ENCODE measurements around the gene MAD2L1. TPM values are rescaled to one million over a fixed set of nuclear protein-coding genes. Genes with fewer than 3 reads are reported as not detected.

The MAD2L1 gene
- total RNA-seq, 1 donor, result 2.9 TPM

DNA sequence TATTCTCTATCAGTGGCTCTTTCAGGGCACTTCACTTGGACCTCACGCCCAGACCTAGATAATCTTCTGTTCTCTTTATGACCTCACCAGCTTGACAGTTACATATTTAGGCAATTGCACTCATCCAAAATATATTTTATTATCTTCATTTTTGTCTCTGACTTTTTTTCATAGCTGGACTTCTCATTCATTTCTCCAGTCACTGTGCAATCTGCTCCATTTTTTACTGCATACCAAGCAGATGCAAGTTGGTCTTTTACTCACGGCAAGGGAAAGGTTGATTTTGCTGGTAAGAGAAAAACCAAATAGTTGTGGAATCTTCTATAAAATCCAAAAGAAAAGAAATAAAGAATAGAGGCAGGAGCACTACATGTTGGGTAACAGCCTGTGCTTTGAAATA, 31.7 kb downstream of the MAD2L1 start:
- Histone ChIP-seq H3K4me2 (ENCODE audit: insufficient read depth, low read length) (peak overlapping the region; percentile 28), H3K9me3 (ENCODE audit: low read depth, low read length) (no peaks in the 10 kb centered on the region), H3K27me3 (ENCODE audit: insufficient read depth, low read length) (no peaks in the 10 kb centered on the region), H2AFZ (ENCODE audit: low read length) (peak overlapping the region; percentile 21), H3K4me1 (ENCODE audit: insufficient read depth, low read length) (no peaks in the 10 kb centered on the region), H3K79me2 (ENCODE audit: insufficient read depth, low read length) (no peaks in the 10 kb centered on the region), H3K36me3 (ENCODE audit: insufficient read depth, low read length) (no peaks in the 10 kb centered on the region), H3K4me3 (ENCODE audit: insufficient read depth, low read length) (no peak overlapping the region), H3K27ac (ENCODE audit: low read depth, low read length) (no peak overlapping the region), H4K20me1 (ENCODE audit: insufficient read depth, low read length) (no peaks in the 10 kb centered on the region)
- TF ChIP-seq, protein P1, sequence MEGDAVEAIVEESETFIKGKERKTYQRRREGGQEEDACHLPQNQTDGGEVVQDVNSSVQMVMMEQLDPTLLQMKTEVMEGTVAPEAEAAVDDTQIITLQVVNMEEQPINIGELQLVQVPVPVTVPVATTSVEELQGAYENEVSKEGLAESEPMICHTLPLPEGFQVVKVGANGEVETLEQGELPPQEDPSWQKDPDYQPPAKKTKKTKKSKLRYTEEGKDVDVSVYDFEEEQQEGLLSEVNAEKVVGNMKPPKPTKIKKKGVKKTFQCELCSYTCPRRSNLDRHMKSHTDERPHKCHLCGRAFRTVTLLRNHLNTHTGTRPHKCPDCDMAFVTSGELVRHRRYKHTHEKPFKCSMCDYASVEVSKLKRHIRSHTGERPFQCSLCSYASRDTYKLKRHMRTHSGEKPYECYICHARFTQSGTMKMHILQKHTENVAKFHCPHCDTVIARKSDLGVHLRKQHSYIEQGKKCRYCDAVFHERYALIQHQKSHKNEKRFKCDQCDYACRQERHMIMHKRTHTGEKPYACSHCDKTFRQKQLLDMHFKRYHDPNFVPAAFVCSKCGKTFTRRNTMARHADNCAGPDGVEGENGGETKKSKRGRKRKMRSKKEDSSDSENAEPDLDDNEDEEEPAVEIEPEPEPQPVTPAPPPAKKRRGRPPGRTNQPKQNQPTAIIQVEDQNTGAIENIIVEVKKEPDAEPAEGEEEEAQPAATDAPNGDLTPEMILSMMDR (IDR thresholded peaks at IDR 0.05; ENCODE audit: extremely low read depth, low read depth, low read length), result no peak
- no peak for DNase-seq (ENCODE audit: insufficient read length, low spot score, missing footprints)

DNA sequence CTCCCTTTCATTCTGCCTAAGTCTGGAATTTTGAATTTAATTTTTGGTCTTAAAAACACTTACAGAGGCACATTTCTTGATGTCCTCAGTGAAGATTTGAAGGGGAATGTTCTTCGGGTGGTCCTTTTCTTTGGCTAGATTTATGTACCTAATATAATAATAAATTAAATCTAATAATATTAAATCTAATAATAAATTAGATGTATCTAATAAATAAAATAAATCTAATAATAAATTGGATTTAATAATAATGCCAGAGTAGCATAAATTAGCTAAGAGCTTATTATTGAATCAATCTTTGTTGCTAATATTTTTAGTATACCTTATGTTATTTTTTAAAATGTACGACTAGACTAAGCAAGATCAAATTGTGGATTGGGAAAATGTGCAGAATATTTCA, 39.8 kb downstream of the MAD2L1 start:
- Histone ChIP-seq H3K79me2 (ENCODE audit: insufficient read depth, low read length) (no peaks in the 10 kb centered on the region), H4K20me1 (ENCODE audit: insufficient read depth, low read length) (no peaks in the 10 kb centered on the region), H3K4me2 (ENCODE audit: insufficient read depth, low read length) (no peak overlapping the region), H3K36me3 (ENCODE audit: insufficient read depth, low read length) (no peaks in the 10 kb centered on the region), H2AFZ (ENCODE audit: low read length) (no peak overlapping the region), H3K27me3 (ENCODE audit: insufficient read depth, low read length) (no peaks in the 10 kb centered on the region), H3K4me1 (ENCODE audit: insufficient read depth, low read length) (no peaks in the 10 kb centered on the region), H3K9me3 (ENCODE audit: low read depth, low read length) (no peaks in the 10 kb centered on the region), H3K4me3 (ENCODE audit: insufficient read depth, low read length) (no peak overlapping the region), H3K27ac (ENCODE audit: low read depth, low read length) (no peak overlapping the region)
- no peak for DNase-seq (ENCODE audit: insufficient read length, low spot score, missing footprints)
- TF ChIP-seq, protein P1 (IDR thresholded peaks at IDR 0.05; ENCODE audit: extremely low read depth, low read depth, low read length), result no peak

DNA sequence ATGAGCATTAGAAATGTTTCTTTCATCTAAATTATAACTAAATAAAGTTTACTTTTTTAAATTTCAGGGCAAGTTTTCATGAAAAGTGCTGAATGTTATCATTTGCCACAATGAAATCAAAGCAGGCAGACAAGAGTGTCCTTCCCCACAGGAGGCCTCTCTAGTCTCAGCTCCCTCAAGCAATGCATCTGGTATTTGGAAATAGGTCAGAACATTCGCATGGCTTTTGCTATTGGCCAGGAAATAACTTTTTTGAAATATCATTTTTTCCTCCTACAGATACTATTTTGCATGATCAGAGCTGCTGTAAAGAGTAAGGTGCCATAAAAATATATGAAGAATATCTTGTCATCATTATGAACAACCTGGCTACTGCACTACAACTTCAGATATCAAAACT, 41.1 kb downstream of the MAD2L1 start:
- Histone ChIP-seq H3K27ac (ENCODE audit: low read depth, low read length) (no peak overlapping the region), H4K20me1 (ENCODE audit: insufficient read depth, low read length) (no peaks in the 10 kb centered on the region), H3K4me1 (ENCODE audit: insufficient read depth, low read length) (no peaks in the 10 kb centered on the region), H3K36me3 (ENCODE audit: insufficient read depth, low read length) (no peaks in the 10 kb centered on the region), H3K79me2 (ENCODE audit: insufficient read depth, low read length) (no peaks in the 10 kb centered on the region), H3K4me2 (ENCODE audit: insufficient read depth, low read length) (no peak overlapping the region), H2AFZ (ENCODE audit: low read length) (no peak overlapping the region), H3K27me3 (ENCODE audit: insufficient read depth, low read length) (no peaks in the 10 kb centered on the region), H3K4me3 (ENCODE audit: insufficient read depth, low read length) (no peak overlapping the region), H3K9me3 (ENCODE audit: low read depth, low read length) (no peaks in the 10 kb centered on the region)
- no peak for DNase-seq (ENCODE audit: insufficient read length, low spot score, missing footprints)
- TF ChIP-seq, protein P1 (IDR thresholded peaks at IDR 0.05; ENCODE audit: extremely low read depth, low read depth, low read length), result no peak

DNA sequence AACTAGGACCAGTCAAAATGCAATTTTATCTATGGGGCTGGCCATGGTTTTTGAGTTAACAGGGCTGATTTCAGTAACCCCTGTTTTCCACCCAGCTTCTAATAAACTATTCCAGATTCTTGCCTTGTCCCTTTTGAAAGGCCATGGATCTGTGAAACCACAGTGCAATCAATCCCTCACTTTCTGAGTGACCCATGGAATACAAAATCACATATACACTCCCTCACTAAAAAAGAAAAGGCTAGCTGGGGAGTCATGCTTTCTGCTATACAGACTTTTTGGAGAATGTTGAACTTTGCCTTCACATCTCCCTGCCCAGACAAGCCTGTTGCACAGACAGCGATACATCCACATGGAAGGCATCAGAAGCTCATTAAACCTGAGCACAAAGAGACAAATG, 47.9 kb downstream of the MAD2L1 start:
- H3K27ac ChIP-seq (ENCODE audit: low read depth, low read length), result no peak overlapping the region
- TF ChIP-seq, protein P1 (IDR thresholded peaks at IDR 0.05; ENCODE audit: extremely low read depth, low read depth, low read length), result no peak
- no peaks in the 10 kb centered on the region for H3K36me3 ChIP-seq (ENCODE audit: insufficient read depth, low read length)
- no peak overlapping the region for H3K4me2 ChIP-seq (ENCODE audit: insufficient read depth, low read length)
- H3K27me3 ChIP-seq (ENCODE audit: insufficient read depth, low read length), result no peaks in the 10 kb centered on the region
- no peaks in the 10 kb centered on the region for H3K9me3 ChIP-seq (ENCODE audit: low read depth, low read length)
- H3K4me3 ChIP-seq (ENCODE audit: insufficient read depth, low read length), result no peak overlapping the region
- no peak overlapping the region for H2AFZ ChIP-seq (ENCODE audit: low read length)
- H4K20me1 ChIP-seq (ENCODE audit: insufficient read depth, low read length), result no peaks in the 10 kb centered on the region
- DNase-seq (ENCODE audit: insufficient read length, low spot score, missing footprints), result no peak
- H3K79me2 ChIP-seq (ENCODE audit: insufficient read depth, low read length), result no peaks in the 10 kb centered on the region
- H3K4me1 ChIP-seq (ENCODE audit: insufficient read depth, low read length), result no peaks in the 10 kb centered on the region
